Fibroblast of villous mesenchyme (primary cell): ENCODE data around the gene GFAP. TPM values are rescaled to one million over a fixed set of nuclear protein-coding genes. Genes with fewer than 3 reads are reported as not detected.

Experiments used
- DNase-seq: peaks from one replicate; pipeline ENCODE4 v3.0.0-alpha.2; 2010; ENCODE audit warnings: low read depth
- H3K4me3 ChIP-seq: 2 replicates; pipeline ENCODE4 v1.5.1; 2011; ENCODE audit warnings: low read depth, mild to moderate bottlenecking, low read length
- CTCF ChIP-seq: IDR thresholded peaks from 2 replicates; pipeline ENCODE4 v1.5.1; 2012; ENCODE audit warnings: low read depth, mild to moderate bottlenecking, low read length; ENCODE audit not compliant: insufficient read depth
- total RNA-seq: library from RNA; depleted of rRNA; stranded (reverse); fragments of >200 nt; gene quantifications from 2 replicates; pipeline ENCODE4 v1.2.3, GENCODE V29; 2012

The GFAP gene
- total RNA-seq, 1 donor = 0.86 TPM

GRCh38 chr17:44900894-44901293, 14.4 kb downstream of the GFAP start:
- no peak for TF ChIP-seq CTCF
- H3K4me3 ChIP-seq = no peak overlapping the region
- DNase-seq = peak; percentile 63

- no peak for TF ChIP-seq CTCF
Measured at GRCh38 chr17:44899074-44899782, 16.1 kb downstream of the GFAP start, which contains the start of gene EFTUD2. Gene EFTUD2 (minus strand): TSS chr17:44899445. CDS start chr17:44894521, 4,924 bp downstream.

GRCh38 chr17:44898768-44899073, 16.6 kb downstream of the GFAP start:
- peak overlapping the region; percentile 92 for H3K4me3 ChIP-seq
- DNase-seq = no peak
- no peak for TF ChIP-seq CTCF

More at GRCh38 chr17:44899074-44899782, 16.1 kb downstream of the GFAP start, which contains the start of gene EFTUD2:
- H3K4me3 ChIP-seq = peak within 1 kb of the TSS; percentile 92
- peak; percentile 93 for DNase-seq

GRCh38 chr17:44894642-44895041, 20.7 kb downstream of the GFAP start:
- no peak overlapping the region for H3K4me3 ChIP-seq
- no peak for DNase-seq
- TF ChIP-seq CTCF = no peak

GRCh38 chr17:44892250-44892649, 23.1 kb downstream of the GFAP start:
- DNase-seq = no peak
- TF ChIP-seq CTCF = no peak
- H3K4me3 ChIP-seq = no peak overlapping the region

- no peak for TF ChIP-seq CTCF
- no peak overlapping the region for H3K4me3 ChIP-seq
- DNase-seq = no peak
Measured at GRCh38 chr17:44889003-44889402, 26.3 kb downstream of the GFAP start.
